Measurements from ENCODE around the gene BASP1.

- TF ChIP-seq CTCF (tag by site-specific recombination; IDR thresholded peaks at IDR 0.05) (no peak), HOXA7 (CRISPR knock-in tag; IDR thresholded peaks at IDR 0.05; ENCODE audit: borderline replicate concordance) (no peak), ZBTB7A (tag by site-specific recombination; IDR thresholded peaks at IDR 0.05; ENCODE audit: low read depth) (no peak), YY2 (tag by site-specific recombination; IDR thresholded peaks at IDR 0.05) (no peak), ZNF513 (tag by site-specific recombination; IDR thresholded peaks at IDR 0.05) (no peak), BCL11A (tag by site-specific recombination; IDR thresholded peaks at IDR 0.05; ENCODE audit: low read depth) (no peak), KLF1 (tag by site-specific recombination; IDR thresholded peaks at IDR 0.05) (no peak), ZBTB26 (tag by site-specific recombination; optimal IDR thresholded peaks at IDR 0.05) (no peak), ZSCAN23 (tag by site-specific recombination; IDR thresholded peaks at IDR 0.05) (no peak), ZBTB10 (tag by site-specific recombination; IDR thresholded peaks at IDR 0.05) (no peak), YY1 (tag by site-specific recombination; IDR thresholded peaks at IDR 0.05) (no peak)
These were observed 73.1 kb downstream of the BASP1 start for GRCh38 chr5:17290540-17290974.

All from HEK293 (cell line).